Measurements from ENCODE around the gene SANBR.

SANBR gene

GRCh38 chr2:61065714-61066709 is at the start of gene SANBR:
TSS of gene SANBR (plus strand) at chr2:61065871. CDS start at chr2:61070351, 4,480 bp downstream.
- peak within 1 kb of the TSS; percentile 75 for H3K27ac ChIP-seq
- TF ChIP-seq ZFX (IDR thresholded peaks at IDR 0.05) (peak; percentile 39; the same call in 1 of the 2 replicates), CTCF (conservative IDR thresholded peaks at IDR 0.05) (no peak)

- H3K27ac ChIP-seq, result no peak overlapping the region; the same call in 1 of the 2 replicates
- TF ChIP-seq CTCF (conservative IDR thresholded peaks at IDR 0.05) (no peak), ZFX (IDR thresholded peaks at IDR 0.05) (no peak)
Observed at GRCh38 chr2:61015976-61016375, 49.7 kb upstream of the SANBR start.

GRCh38 chr2:61016392-61017002 is 49.2 kb upstream of the SANBR start:
- TF ChIP-seq CTCF (conservative IDR thresholded peaks at IDR 0.05) (no peak), ZFX (IDR thresholded peaks at IDR 0.05) (no peak)
- peak overlapping the region; percentile 91 for H3K27ac ChIP-seq

GRCh38 chr2:61017003-61017555 is 48.6 kb upstream of the SANBR start:
- peak overlapping the region; percentile 91 for H3K27ac ChIP-seq
- TF ChIP-seq ZFX (IDR thresholded peaks at IDR 0.05), result no peak
- TF ChIP-seq CTCF (conservative IDR thresholded peaks at IDR 0.05), result no peak

GRCh38 chr2:61017556-61018317 is 47.9 kb upstream of the SANBR start, which contains the start of the genes PEX13 and PUS10:
TSS of gene PEX13 (plus strand) at chr2:61017720. CDS start at chr2:61017760, 40 bp downstream.
TSS of gene PUS10 (minus strand) at chr2:61018255. CDS start at chr2:61011890, 6,365 bp downstream.
- TF ChIP-seq CTCF (conservative IDR thresholded peaks at IDR 0.05) (no peak), ZFX (IDR thresholded peaks at IDR 0.05) (peak; percentile 28; the same call in 1 of the 2 replicates)
- peak within 1 kb of the TSS; percentile 91 for H3K27ac ChIP-seq

- TF ChIP-seq ZFX (IDR thresholded peaks at IDR 0.05) (no peak), CTCF (conservative IDR thresholded peaks at IDR 0.05) (no peak)
- H3K27ac ChIP-seq, result peak overlapping the region; percentile 91
Observed at GRCh38 chr2:61018318-61018755, 47.3 kb upstream of the SANBR start.
